HFF-Myc (cell line): ENCODE data around the gene TCEA3.

ENCODE experiments used
- DNase-seq: peaks from one replicate; pipeline ENCODE4 v3.0.0-alpha.2; 2011; ENCODE audit warnings: low read depth; ENCODE audit errors: extremely low read depth
- H3K4me3 ChIP-seq: replicated peaks from 2 replicates; pipeline ENCODE4 v1.5.1; 2011; ENCODE audit warnings: low read depth, mild to moderate bottlenecking, control low read depth, low read length
- CTCF ChIP-seq: IDR thresholded peaks from 2 replicates; pipeline ENCODE4 v1.5.1; 2012; ENCODE audit warnings: mild to moderate bottlenecking, low read depth, low read length, control low read depth; ENCODE audit errors: missing control alignments

TCEA3 gene

DNA sequence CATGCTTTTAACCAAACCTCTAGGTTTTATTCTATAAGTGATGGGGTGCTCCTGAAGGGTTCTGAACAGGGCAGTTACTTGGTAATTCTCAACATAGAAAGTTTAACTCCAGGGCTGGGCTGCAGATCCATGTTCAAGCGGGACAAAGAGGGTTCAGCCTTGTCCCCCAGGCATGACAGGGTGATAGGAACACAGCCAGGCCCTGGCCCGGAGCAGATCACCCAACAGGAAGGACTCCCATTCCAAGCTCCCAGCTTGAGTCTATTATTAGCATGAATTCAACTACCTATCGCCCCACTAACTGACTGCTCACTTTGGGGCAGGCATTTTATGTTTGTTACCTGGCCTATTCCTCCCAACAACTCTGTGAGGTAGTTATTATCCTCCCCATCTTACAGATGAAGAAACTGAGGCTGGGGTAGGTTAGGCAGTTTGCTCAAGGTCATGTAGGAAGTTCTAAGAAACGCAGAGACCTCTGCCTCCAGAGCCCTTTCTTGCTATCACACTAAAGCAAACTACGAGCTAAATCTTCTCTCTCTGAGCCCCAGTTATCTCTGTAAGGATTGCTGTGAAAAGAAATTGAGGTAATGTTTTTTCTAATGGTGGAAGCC, 44.9 kb upstream of the TCEA3 start:
- H3K4me3 ChIP-seq = no peak overlapping the region
- TF ChIP-seq CTCF = no peak
- no peak for DNase-seq

DNA sequence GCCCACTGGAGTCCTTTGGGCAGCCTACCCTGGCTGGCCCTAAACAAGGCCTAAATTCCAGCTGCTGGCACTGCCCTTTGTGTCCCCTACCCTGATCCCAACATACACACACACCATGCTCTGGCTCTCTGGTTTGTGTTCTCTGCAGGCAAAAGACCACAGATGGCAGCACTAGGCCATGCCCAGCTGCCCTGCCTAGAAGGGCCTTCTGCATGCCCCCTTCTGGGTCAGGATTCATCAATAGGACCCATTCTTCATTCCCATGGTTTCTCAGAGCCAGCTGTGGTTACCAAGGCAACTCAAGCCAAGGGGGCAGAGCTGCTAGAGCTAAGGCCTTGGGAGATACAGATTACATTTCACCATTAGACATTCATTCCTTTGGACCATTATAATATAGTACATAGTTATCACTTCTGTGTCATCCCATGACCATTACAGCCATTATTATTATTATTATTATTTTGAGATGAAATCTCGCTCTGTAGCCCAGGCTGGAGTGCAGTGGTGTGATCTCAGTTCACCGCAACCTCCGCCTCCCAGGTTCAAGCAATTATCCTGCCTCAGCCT, 42.0 kb upstream of the TCEA3 start:
- no peak for TF ChIP-seq CTCF
- DNase-seq = no peak
- H3K4me3 ChIP-seq = no peak overlapping the region

DNA sequence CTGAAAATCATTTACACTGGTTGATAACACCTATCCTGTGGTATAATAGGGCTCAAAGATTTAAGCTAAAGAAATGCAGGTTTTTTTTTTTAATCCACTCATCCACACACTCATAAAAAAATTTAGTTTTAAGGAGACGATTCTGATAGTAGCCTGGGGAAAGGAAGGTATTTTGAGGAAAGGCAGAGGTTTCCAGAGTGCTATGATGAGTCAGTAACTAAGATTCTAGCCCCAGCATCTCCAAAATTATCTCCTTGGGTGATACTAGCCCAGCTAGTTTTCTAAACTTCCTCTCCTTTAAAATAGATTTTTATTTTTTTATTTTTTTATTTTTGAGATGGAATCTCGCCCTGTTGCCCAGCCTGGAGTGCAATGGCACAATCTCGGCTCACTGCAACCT, 38.7 kb upstream of the TCEA3 start:
- H3K4me3 ChIP-seq = no peak overlapping the region
- DNase-seq = no peak
- no peak for TF ChIP-seq CTCF

DNA sequence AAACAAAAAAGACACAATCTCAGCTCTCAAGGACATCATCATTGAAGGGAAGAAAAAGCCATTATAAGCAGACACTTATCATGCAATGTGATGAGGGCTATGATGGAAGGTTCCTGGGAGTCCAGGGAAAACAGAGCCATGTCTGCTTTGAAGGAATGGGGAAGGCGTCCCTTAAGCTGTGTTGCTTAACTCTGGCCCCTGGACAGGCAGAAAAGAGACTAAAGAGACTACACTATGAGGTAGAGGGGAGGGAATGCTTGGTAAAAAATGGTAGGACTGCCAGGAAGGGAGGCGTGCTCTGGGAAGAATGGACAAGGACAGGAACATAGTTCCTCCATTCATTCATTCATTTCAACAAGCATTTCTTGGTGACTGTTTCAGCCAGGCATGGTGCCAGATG, 38.2 kb upstream of the TCEA3 start:
- H3K4me3 ChIP-seq = no peak overlapping the region
- TF ChIP-seq CTCF = no peak
- no peak for DNase-seq

GRCh38 chr1:23461050-23461449, 36.5 kb upstream of the TCEA3 start:
- no peak overlapping the region for H3K4me3 ChIP-seq
- TF ChIP-seq CTCF = no peak
- no peak for DNase-seq

DNA sequence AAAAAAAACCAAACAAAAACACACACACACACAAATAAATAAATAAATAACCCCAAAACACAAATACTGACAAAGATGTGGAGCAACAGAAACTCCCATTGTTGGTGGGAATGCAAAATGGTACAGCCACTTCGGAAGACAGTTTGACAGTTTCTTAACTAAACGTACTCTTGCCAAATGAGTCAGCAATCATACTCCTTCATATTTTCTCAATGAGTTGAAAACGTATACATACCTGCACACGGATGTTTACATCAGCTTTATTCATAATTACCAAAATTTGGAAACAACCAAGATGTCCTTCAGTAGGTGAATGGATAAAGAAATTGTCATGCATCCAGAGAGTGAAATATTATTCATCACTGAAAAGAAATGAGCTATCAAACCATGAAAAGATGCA, 36.0 kb upstream of the TCEA3 start:
- H3K4me3 ChIP-seq = no peak overlapping the region
- no peak for DNase-seq
- TF ChIP-seq CTCF = no peak

GRCh38 chr1:23459338-23459757, 34.8 kb upstream of the TCEA3 start:
- no peak for DNase-seq
- no peak overlapping the region for H3K4me3 ChIP-seq
- no peak for TF ChIP-seq CTCF
